ENCODE measurements around the gene ATP10B. TPM values are rescaled to one million over a fixed set of nuclear protein-coding genes. Genes with fewer than 3 reads are reported as not detected.

Gene ATP10B
- total RNA-seq, 4 donors from 2014 or later, result 0.12 to 1.4 (median 1.2) TPM

GRCh38 chr5:160702311-160702803 is 149.7 kb downstream of the ATP10B start:
- 64 to 85% methylated on average over 2 of the region's 2 CpGs for WGBS, 2 donors (ENCODE audit: low coverage in 1 of 2)

GRCh38 chr5:160701403-160701802 is 150.6 kb downstream of the ATP10B start:
- TF ChIP-seq CTCF (IDR thresholded peaks at IDR 0.05), result no peak
- no peak for TF ChIP-seq EP300 (IDR thresholded peaks at IDR 0.05)
- no peak for TF ChIP-seq POLR2AphosphoS5 (IDR thresholded peaks at IDR 0.05)
- no peak for TF ChIP-seq POLR2A (IDR thresholded peaks at IDR 0.05)
- Histone ChIP-seq H3K27me3 (no peaks in the 10 kb centered on the region), H3K36me3 (no peaks in the 10 kb centered on the region), H3K4me3 (no peak overlapping the region), H3K9me3 (peaks cover 0 to 7% (median 0%) of the 10 kb centered on the region in 3 donors), H3K27ac (no peak overlapping the region), H3K4me1 (no peaks in the 10 kb centered on the region)
- no peak for ATAC-seq

More at GRCh38 chr5:160702311-160702803, 149.7 kb downstream of the ATP10B start:
- no peaks in the 10 kb centered on the region for H3K27me3 ChIP-seq
- no peak overlapping the region for H3K4me3 ChIP-seq
- TF ChIP-seq CTCF (IDR thresholded peaks at IDR 0.05) (no peak), EP300 (IDR thresholded peaks at IDR 0.05) (no peak), POLR2AphosphoS5 (IDR thresholded peaks at IDR 0.05) (no peak), POLR2A (IDR thresholded peaks at IDR 0.05) (no peak)
- no peak overlapping the region for H3K27ac ChIP-seq
- H3K9me3 ChIP-seq, result peaks cover 0 to 7% (median 0%) of the 10 kb centered on the region in 3 donors
- H3K36me3 ChIP-seq, result no peaks in the 10 kb centered on the region
- no peak for ATAC-seq
- H3K4me1 ChIP-seq, result no peaks in the 10 kb centered on the region

GRCh38 chr5:160699301-160699700 is 152.7 kb downstream of the ATP10B start:
- TF ChIP-seq EP300 (IDR thresholded peaks at IDR 0.05) (no peak), POLR2AphosphoS5 (IDR thresholded peaks at IDR 0.05) (no peak), CTCF (IDR thresholded peaks at IDR 0.05) (no peak), POLR2A (IDR thresholded peaks at IDR 0.05) (no peak)
- Histone ChIP-seq H3K9me3 (peaks cover 0 to 5% (median 0%) of the 10 kb centered on the region in 3 donors), H3K36me3 (no peaks in the 10 kb centered on the region), H3K27me3 (no peaks in the 10 kb centered on the region), H3K4me3 (no peak overlapping the region), H3K27ac (no peak overlapping the region), H3K4me1 (no peaks in the 10 kb centered on the region)
- ATAC-seq, result no peak
- WGBS, 2 donors (ENCODE audit: low coverage in 1 of 2), result 67% methylated on average over 1 of the region's 1 CpG; no CpG with 5 or more reads in 1 of the 2 donors

GRCh38 chr5:160697281-160697680 is 154.7 kb downstream of the ATP10B start:
- no peak overlapping the region for H3K27ac ChIP-seq
- no peak for ATAC-seq
- no peaks in the 10 kb centered on the region for H3K9me3 ChIP-seq
- no peaks in the 10 kb centered on the region for H3K27me3 ChIP-seq
- WGBS, 2 donors (ENCODE audit: low coverage in 1 of 2), result 87 to 95% methylated on average over 2 to 3 of the region's 3 CpGs
- no peaks in the 10 kb centered on the region for H3K4me1 ChIP-seq
- TF ChIP-seq POLR2A (IDR thresholded peaks at IDR 0.05) (no peak), EP300 (IDR thresholded peaks at IDR 0.05) (no peak), POLR2AphosphoS5 (IDR thresholded peaks at IDR 0.05) (no peak), CTCF (IDR thresholded peaks at IDR 0.05) (no peak)
- H3K36me3 ChIP-seq, result no peaks in the 10 kb centered on the region
- H3K4me3 ChIP-seq, result no peak overlapping the region

GRCh38 chr5:160694896-160695295 is 157.1 kb downstream of the ATP10B start:
- no peaks in the 10 kb centered on the region for H3K36me3 ChIP-seq
- 68 to 79% methylated on average over 2 of the region's 2 CpGs for WGBS, 2 donors (ENCODE audit: low coverage in 1 of 2)
- H3K4me3 ChIP-seq, result no peak overlapping the region
- H3K27ac ChIP-seq, result no peak overlapping the region
- no peaks in the 10 kb centered on the region for H3K27me3 ChIP-seq
- H3K9me3 ChIP-seq, result no peaks in the 10 kb centered on the region
- H3K4me1 ChIP-seq, result no peaks in the 10 kb centered on the region
- ATAC-seq, result no peak
- no peak for TF ChIP-seq POLR2AphosphoS5 (IDR thresholded peaks at IDR 0.05)
- no peak for TF ChIP-seq POLR2A (IDR thresholded peaks at IDR 0.05)
- no peak for TF ChIP-seq CTCF (IDR thresholded peaks at IDR 0.05)
- TF ChIP-seq EP300 (IDR thresholded peaks at IDR 0.05), result no peak
